H1 (cell line): ENCODE results near the gene OR56A4. TPM values are rescaled to one million over a fixed set of nuclear protein-coding genes. Genes with fewer than 3 reads are reported as not detected.

Experiments used
- CTCF ChIA-PET: fragments of 300-600 bp; sonication (Branson Sonifier 250); formaldehyde crosslinking; loops from one replicate; lab custom pipeline; 2021; ENCODE audit not compliant: partially characterized antibody; lab: Charles Lee
- POLR2A ChIA-PET: fragments of 300-600 bp; sonication (Branson Sonifier 250); formaldehyde crosslinking; loops from one replicate; lab custom pipeline; 2021; ENCODE audit warnings: inconsistent platforms; ENCODE audit not compliant: partially characterized antibody; lab: Charles Lee
- DNase-seq, 2 experiments: peaks; one replicate each; pipeline versions ENCODE4 v3.0.0 to v3.0.0-alpha.2; 2010 to 2022; ENCODE audit warnings: low spot score in 2 of 2, low read depth in 1 of 2, mixed read lengths in 1 of 2
- FAIRE-seq: peaks from 2 replicates; lab custom pipeline; 2011; peaks lifted over from hg19 to GRCh38; lab: Jason Lieb, UNC
- H2AFZ ChIP-seq: 2 replicates; pipeline ENCODE4 v1.8.1; 2012; ENCODE audit warnings: low read length, inconsistent platforms
- H2AK5ac ChIP-seq: 2 replicates; pipeline ENCODE4 v1.6.1; 2013; ENCODE audit warnings: low read depth, low read length
- H2BK120ac ChIP-seq: replicated peaks from 2 replicates; pipeline ENCODE3; 2013; ENCODE audit warnings: low read depth, low read length, inconsistent platforms
- H2BK12ac ChIP-seq: 2 replicates; pipeline ENCODE4 v1.6.1; 2013; ENCODE audit warnings: low read depth, low read length
- H2BK15ac ChIP-seq: 2 replicates; pipeline ENCODE4 v1.6.1; 2013; ENCODE audit warnings: low read length
- H2BK20ac ChIP-seq: 2 replicates; pipeline ENCODE4 v1.6.1; 2013; ENCODE audit warnings: low read length
- H2BK5ac ChIP-seq: 2 replicates; pipeline ENCODE4 v1.6.1; 2013; ENCODE audit warnings: low read depth, low read length
- H3K14ac ChIP-seq: 2 replicates; pipeline ENCODE4 v1.6.1; 2013; ENCODE audit warnings: inconsistent platforms; ENCODE audit not compliant: insufficient read length
- H3K18ac ChIP-seq: 2 replicates; pipeline ENCODE4 v1.6.1; 2013; ENCODE audit warnings: low read length; ENCODE audit errors: extremely low read depth
- H3K23ac ChIP-seq: 2 replicates; pipeline ENCODE4 v1.6.1; 2013; ENCODE audit warnings: inconsistent platforms; ENCODE audit not compliant: insufficient read length
- H3K23me2 ChIP-seq: 2 replicates; pipeline ENCODE4 v1.6.1; 2013; ENCODE audit warnings: low read depth, low read length
- H3K27ac ChIP-seq: 2 replicates; pipeline ENCODE4 v1.6.1; 2011; ENCODE audit warnings: low read depth, low read length, inconsistent platforms
- H3K27me3 ChIP-seq, 4 experiments: replicated peaks in 1 of 4; 1 replicate in 1 of 4; 2 replicates in 3 of 4; pipeline versions ENCODE4 v1.6.1 to v1.8.1; 2011 to 2013; ENCODE audit warnings: low read length in 3 of 4, mild to moderate bottlenecking in 3 of 4, inconsistent platforms in 2 of 4, mixed read lengths in 2 of 4, moderate library complexity in 1 of 4; ENCODE audit not compliant: control insufficient read depth in 3 of 4, insufficient read depth in 3 of 4; ENCODE audit errors: extremely low read depth in 1 of 4
- H3K36me3 ChIP-seq, 4 experiments: 2 replicates each; pipeline versions ENCODE4 v1.6.1 to v1.8.1; 2011 to 2013; ENCODE audit warnings: mild to moderate bottlenecking in 4 of 4, low read length in 3 of 4, moderate library complexity in 2 of 4, control low read depth in 1 of 4, inconsistent platforms in 1 of 4; ENCODE audit not compliant: insufficient read depth in 4 of 4, control insufficient read depth in 2 of 4
- H3K4ac ChIP-seq: replicated peaks from 2 replicates; pipeline ENCODE3; 2013; ENCODE audit warnings: low read length, low read depth, mixed read lengths, inconsistent platforms; ENCODE audit not compliant: insufficient read length
- H3K4me1 ChIP-seq, 4 experiments: replicated peaks in 1 of 4; 1 replicate in 1 of 4; 2 replicates in 3 of 4; pipeline versions ENCODE4 v1.6.1 to v1.8.1; 2011 to 2013; ENCODE audit warnings: low read length in 3 of 4, inconsistent platforms in 2 of 4, mixed read lengths in 1 of 4; ENCODE audit not compliant: insufficient read depth in 4 of 4, control insufficient read depth in 3 of 4
- H3K4me2 ChIP-seq, 2 experiments: 2 replicates each; pipeline versions ENCODE4 v1.6.1 to v1.8.1; 2011 to 2013; ENCODE audit warnings: low read depth in 2 of 2, low read length in 2 of 2, control low read depth in 1 of 2, inconsistent platforms in 1 of 2, mild to moderate bottlenecking in 1 of 2; ENCODE audit not compliant: insufficient read depth in 1 of 2
- H3K4me3 ChIP-seq, 4 experiments: fragments of 200-600, 300-600 bp in 1 of 4; sonication (generic), shearing (Covaris generic), sonication (Bioruptor Twin) in 1 of 4; 2 replicates each; pipeline versions ENCODE4 v1.5.1 to v1.8.1; 2011 to 2016; ENCODE audit warnings: low read length in 4 of 4, low read depth in 3 of 4, control low read depth in 2 of 4, inconsistent platforms in 2 of 4, mild to moderate bottlenecking in 2 of 4, mixed read lengths in 1 of 4, moderate library complexity in 1 of 4; ENCODE audit not compliant: insufficient read depth in 2 of 4; ENCODE audit errors: extremely low read depth in 1 of 4
- H3K56ac ChIP-seq: replicated peaks from 2 replicates; pipeline ENCODE3; 2013; ENCODE audit warnings: low read depth, mild to moderate bottlenecking, mixed read lengths, low read length, inconsistent platforms; ENCODE audit not compliant: insufficient read length
- H3K79me1 ChIP-seq: 2 replicates; pipeline ENCODE4 v1.6.1; 2013; ENCODE audit warnings: low read depth, low read length, control low read depth
- H3K79me2 ChIP-seq, 2 experiments: 2 replicates each; pipeline versions ENCODE4 v1.6.1 to v1.8.1; 2012 to 2013; ENCODE audit warnings: low read length in 2 of 2, mild to moderate bottlenecking in 2 of 2, inconsistent platforms in 1 of 2; ENCODE audit not compliant: insufficient read depth in 2 of 2, control insufficient read depth in 1 of 2
- H3K9ac ChIP-seq, 4 experiments: replicated peaks in 1 of 4; 1 replicate in 1 of 4; 2 replicates in 3 of 4; pipeline versions ENCODE4 v1.6.1 to v1.8.1; 2011 to 2013; ENCODE audit warnings: low read depth in 3 of 4, low read length in 3 of 4, control low read depth in 2 of 4, mild to moderate bottlenecking in 2 of 4, moderate library complexity in 2 of 4, inconsistent platforms in 1 of 4; ENCODE audit errors: extremely low read depth in 1 of 4
- H3K9me3 ChIP-seq, 2 experiments: 2 replicates each; pipeline versions ENCODE4 v1.6.1 to v1.8.1; 2012 to 2013; ENCODE audit warnings: mild to moderate bottlenecking in 2 of 2, moderate library complexity in 2 of 2, control low read depth in 1 of 2, inconsistent platforms in 1 of 2, low read depth in 1 of 2, low read length in 1 of 2, mixed read lengths in 1 of 2; ENCODE audit not compliant: insufficient read depth in 2 of 2
- H4K20me1 ChIP-seq, 2 experiments: replicated peaks in 1 of 2; 2 replicates each; pipeline versions ENCODE3 to v1.8.1; 2011 to 2013; ENCODE audit warnings: inconsistent platforms in 2 of 2, low read length in 2 of 2, mild to moderate bottlenecking in 1 of 2; ENCODE audit not compliant: insufficient read depth in 2 of 2, control insufficient read depth in 1 of 2
- H4K5ac ChIP-seq: 2 replicates; pipeline ENCODE4 v1.6.1; 2013; ENCODE audit warnings: low read length, low read depth, mixed read lengths, inconsistent platforms; ENCODE audit not compliant: insufficient read length
- H4K8ac ChIP-seq: 2 replicates; pipeline ENCODE4 v1.8.0; 2013; ENCODE audit warnings: mild to moderate bottlenecking, moderate library complexity, low read length, inconsistent platforms; ENCODE audit not compliant: insufficient read depth; ENCODE audit errors: extremely low read depth
- H4K91ac ChIP-seq: replicated peaks from 2 replicates; pipeline ENCODE3; 2013; ENCODE audit warnings: low read length, mixed read lengths, inconsistent platforms; ENCODE audit not compliant: insufficient read length
- EP300 ChIP-seq, 2 experiments: IDR thresholded peaks; 1 replicate in 1 of 2; 2 replicates in 1 of 2; pipeline ENCODE4 v1.6.1; 2011 to 2012; ENCODE audit warnings: low read depth in 2 of 2, low read length in 2 of 2, mild to moderate bottlenecking in 2 of 2, borderline replicate concordance in 1 of 2, inconsistent platforms in 1 of 2, moderate library complexity in 1 of 2
- SIRT6 ChIP-seq: IDR thresholded peaks from one replicate; pipeline ENCODE4 v1.7.1; 2012; ENCODE audit warnings: low read length, inconsistent platforms
- TAF1 ChIP-seq: IDR thresholded peaks from 2 replicates; pipeline ENCODE4 v1.6.1; 2011; ENCODE audit warnings: mild to moderate bottlenecking, low read depth, low read length
- polyA plus RNA-seq, 7 experiments: library from polyadenylated mRNA; depleted of rRNA in 3 of 7; stranded (reverse) in 5 of 7; unstranded in 2 of 7; fragments of >200 nt in 5 of 7; fragments of 200-250 nt in 2 of 7; gene quantifications; 1 replicate in 5 of 7; 2 replicates in 1 of 7; 4 replicates in 1 of 7; pipeline versions ENCODE4 v1.2.1 to v1.2.3, GENCODE V29; 2011 to 2013; ENCODE audit warnings: missing spikeins in 2 of 7, mixed read lengths in 2 of 7
- total RNA-seq: library from RNA; stranded (reverse); fragmentation: NEBNext Ultra II Directional; extraction: Animal tissue kit (Norgen Biotek cat#: 25700); gene quantifications from 2 replicates; pipeline ENCODE4 v1.2.1, GENCODE V29; 2021
- TF ChIP-seq, protein P1 (sequence below): IDR thresholded peaks from 2 replicates; pipeline ENCODE4 v1.6.1; 2012; ENCODE audit warnings: inconsistent platforms

OR56A4 gene
- total and polyA plus RNA-seq, 2 of the 8 experiments (the other 6 are each of a cell fraction or from before 2014, with no cell fraction given): 0.15 TPM; not detected in 1

DNA sequence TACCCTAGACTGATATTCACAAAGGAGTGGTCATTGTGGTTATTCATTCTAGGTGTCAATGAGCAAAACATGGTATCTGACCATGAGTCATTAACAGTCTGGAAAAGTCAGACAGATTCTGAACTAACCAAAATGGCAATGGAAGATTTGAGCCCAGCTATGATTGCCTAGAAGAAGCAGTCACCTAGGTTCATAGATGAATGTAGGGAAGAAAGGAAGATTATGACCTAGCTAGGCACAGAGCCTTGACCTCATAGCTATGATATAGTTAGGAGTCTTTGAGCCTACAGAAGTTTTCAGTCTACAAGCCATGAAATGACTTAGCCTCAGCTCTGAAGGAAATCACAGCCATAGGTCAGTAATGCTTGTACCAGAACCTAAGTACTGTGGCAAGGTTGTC, 351 bp downstream of the OR56A4 start:
- CTCF ChIA-PET: interaction anchor here (3.6 kb wide), 1 partner anchor 15 kb away, joined by 17 read pairs; no protein-coding TSS in a partner anchor
- H2BK12ac ChIP-seq: no peak overlapping the region
- no peaks in the 10 kb centered on the region for H3K79me2 ChIP-seq
- no peak overlapping the region for H3K27ac ChIP-seq
- H3K4ac ChIP-seq: no peak overlapping the region
- no peak overlapping the region for H2AFZ ChIP-seq
- H2BK5ac ChIP-seq: no peak overlapping the region
- no peak overlapping the region for H3K18ac ChIP-seq
- H2BK15ac ChIP-seq: no peak overlapping the region
- H3K14ac ChIP-seq: no peak overlapping the region
- H4K8ac ChIP-seq: no peak overlapping the region
- H4K91ac ChIP-seq: no peak overlapping the region
- H4K20me1 ChIP-seq: no peaks in the 10 kb centered on the region
- POLR2A ChIA-PET: no interaction called here
- H3K36me3 ChIP-seq: no peaks in the 10 kb centered on the region
- no peaks in the 10 kb centered on the region for H3K9me3 ChIP-seq
- H3K23ac ChIP-seq: no peak overlapping the region
- no peak overlapping the region for H2BK120ac ChIP-seq
- no peaks in the 10 kb centered on the region for H3K27me3 ChIP-seq
- DNase-seq (no peak), FAIRE-seq (no peak)
- TF ChIP-seq EP300 (IDR thresholded peaks at IDR 0.05; ENCODE audit: borderline replicate concordance in 1 of 2, low read depth in 2 of 2, low read length in 2 of 2): no peak
- TF ChIP-seq, protein P1, sequence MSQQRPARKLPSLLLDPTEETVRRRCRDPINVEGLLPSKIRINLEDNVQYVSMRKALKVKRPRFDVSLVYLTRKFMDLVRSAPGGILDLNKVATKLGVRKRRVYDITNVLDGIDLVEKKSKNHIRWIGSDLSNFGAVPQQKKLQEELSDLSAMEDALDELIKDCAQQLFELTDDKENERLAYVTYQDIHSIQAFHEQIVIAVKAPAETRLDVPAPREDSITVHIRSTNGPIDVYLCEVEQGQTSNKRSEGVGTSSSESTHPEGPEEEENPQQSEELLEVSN: no peak
- no peak for TF ChIP-seq SIRT6
- TF ChIP-seq TAF1: no peak
- no peak overlapping the region for H3K4me3 ChIP-seq
- H3K4me1 ChIP-seq: no peaks in the 10 kb centered on the region
- no peaks in the 10 kb centered on the region for H3K23me2 ChIP-seq
- no peak overlapping the region for H2BK20ac ChIP-seq
- no peak overlapping the region for H3K56ac ChIP-seq
- H3K4me2 ChIP-seq: no peak overlapping the region
- H2AK5ac ChIP-seq: no peak overlapping the region
- no peak overlapping the region for H3K9ac ChIP-seq
- no peak overlapping the region for H4K5ac ChIP-seq
- no peaks in the 10 kb centered on the region for H3K79me1 ChIP-seq
